Measurements from ENCODE around the gene FAM236C. TPM values are rescaled to one million over a fixed set of nuclear protein-coding genes. Genes with fewer than 3 reads are reported as not detected.

FAM236C gene
- total RNA-seq: not detected

GRCh38 chrX:72912315-72912714 lies at the start of gene FAM236C:
Gene FAM236C (plus strand): TSS chrX:72912615. CDS start chrX:72912715, 100 bp downstream.

GRCh38 chrX:72937906-72938305 lies 25.5 kb downstream of the FAM236C start, which contains the start of gene FAM236A:
Gene FAM236A (plus strand): TSS chrX:72938206. CDS start chrX:72938263, 57 bp downstream.

GRCh38 chrX:72943819-72944169 lies 31.4 kb downstream of the FAM236C start, which contains the start of gene DMRTC1:
Gene DMRTC1 (minus strand): TSS chrX:72943837. CDS start chrX:72875694, 68,143 bp downstream.

Other genes with a start within 250 kb of the FAM236C start
- gene PHKA1, start 198.3 kb upstream of the FAM236C start, total RNA-seq: 6.4 TPM
- 2.5 TPM for gene DMRTC1B, start 135.7 kb upstream of the FAM236C start, total RNA-seq
- not detected for gene FAM236B, start 130.0 kb upstream of the FAM236C start, total RNA-seq
- not detected for gene FAM236D, start 104.4 kb upstream of the FAM236C start, total RNA-seq
- gene FAM236A, start 25.6 kb downstream of the FAM236C start, total RNA-seq: not detected
- gene DMRTC1, start 31.2 kb downstream of the FAM236C start, total RNA-seq: not detected
- not detected for gene PABPC1L2B, start 90.3 kb downstream of the FAM236C start, total RNA-seq
- not detected for gene PABPC1L2A, start 166.9 kb downstream of the FAM236C start, total RNA-seq

Data from metanephros (tissue), 1 donor.